ENCODE measurements around the gene FAM168A. TPM values are rescaled to one million over a fixed set of nuclear protein-coding genes. Genes with fewer than 3 reads are reported as not detected.
A peak's percentile ranks its signal among the peaks of the same experiment; 100 is the strongest.

The FAM168A gene
- total RNA-seq, 1 experiment from 2014 or later = 12.9 TPM

GRCh38 chr11:73372375-73372993, 225.4 kb downstream of the FAM168A start:
- H3K9me2 ChIP-seq (replicated peaks; ENCODE audit: insufficient read depth, low read length) = no peaks in the 10 kb centered on the region
- peak; percentile 68 for DNase-seq
- no peak overlapping the region for H3K4me3 ChIP-seq (ENCODE audit: low read length)
- no peak overlapping the region for H3K27ac ChIP-seq (ENCODE audit: low read length)
- no peak overlapping the region for H2AFZ ChIP-seq (ENCODE audit: low read length)
- H3K79me2 ChIP-seq (ENCODE audit: low read length) = peaks cover 12% of the 10 kb centered on the region
- H3K4me1 ChIP-seq (ENCODE audit: low read length) = peaks cover 13% of the 10 kb centered on the region
- peaks cover 5% of the 10 kb centered on the region for H4K20me1 ChIP-seq (ENCODE audit: insufficient read depth, low read depth, low read length)
- H3K36me3 ChIP-seq (ENCODE audit: insufficient read depth, low read length) = no peaks in the 10 kb centered on the region
- H3K4me2 ChIP-seq (ENCODE audit: low read depth, low read length, poor library complexity, severe bottlenecking) = no peak overlapping the region
- H3K27me3 ChIP-seq (ENCODE audit: low read length) = no peaks in the 10 kb centered on the region
- no peaks in the 10 kb centered on the region for H3K9me3 ChIP-seq (ENCODE audit: low read length)
- no peak overlapping the region for H3K9ac ChIP-seq (ENCODE audit: low read length)

- H2AFZ ChIP-seq (ENCODE audit: low read length) = no peak overlapping the region
- H3K9ac ChIP-seq (ENCODE audit: low read length) = no peak overlapping the region
- no peaks in the 10 kb centered on the region for H3K9me2 ChIP-seq (replicated peaks; ENCODE audit: insufficient read depth, low read length)
- H3K36me3 ChIP-seq (ENCODE audit: insufficient read depth, low read length) = no peaks in the 10 kb centered on the region
- DNase-seq = no peak
- no peaks in the 10 kb centered on the region for H3K79me2 ChIP-seq (ENCODE audit: low read length)
- H3K4me2 ChIP-seq (ENCODE audit: low read depth, low read length, poor library complexity, severe bottlenecking) = no peak overlapping the region
- H3K4me3 ChIP-seq (ENCODE audit: low read length) = no peak overlapping the region
- no peaks in the 10 kb centered on the region for H3K9me3 ChIP-seq (ENCODE audit: low read length)
- no peak overlapping the region for H3K27ac ChIP-seq (ENCODE audit: low read length)
- H3K4me1 ChIP-seq (ENCODE audit: low read length) = peaks cover 12% of the 10 kb centered on the region
- H4K20me1 ChIP-seq (ENCODE audit: insufficient read depth, low read depth, low read length) = no peaks in the 10 kb centered on the region
- no peaks in the 10 kb centered on the region for H3K27me3 ChIP-seq (ENCODE audit: low read length)
Observed at GRCh38 chr11:73367482-73368024, 230.4 kb downstream of the FAM168A start.

- Histone ChIP-seq H2AFZ (ENCODE audit: low read length) (no peak overlapping the region), H3K9me3 (ENCODE audit: low read length) (no peaks in the 10 kb centered on the region)
- DNase-seq = no peak
Observed at GRCh38 chr11:73366953-73367352, 231.0 kb downstream of the FAM168A start.

GRCh38 chr11:73366265-73366610, 231.7 kb downstream of the FAM168A start:
- peak overlapping the region; percentile 38; the same call in 1 of the 2 replicates for H2AFZ ChIP-seq (ENCODE audit: low read length)
- H3K4me1 ChIP-seq (ENCODE audit: low read length) = peaks cover 8% of the 10 kb centered on the region
- no peaks in the 10 kb centered on the region for H3K27me3 ChIP-seq (ENCODE audit: low read length)
- H3K4me2 ChIP-seq (ENCODE audit: low read depth, low read length, poor library complexity, severe bottlenecking) = peak overlapping the region; percentile 27
- H3K79me2 ChIP-seq (ENCODE audit: low read length) = no peaks in the 10 kb centered on the region
- no peaks in the 10 kb centered on the region for H4K20me1 ChIP-seq (ENCODE audit: insufficient read depth, low read depth, low read length)
- H3K36me3 ChIP-seq (ENCODE audit: insufficient read depth, low read length) = no peaks in the 10 kb centered on the region
- H3K9me3 ChIP-seq (ENCODE audit: low read length) = no peaks in the 10 kb centered on the region
- no peak overlapping the region for H3K27ac ChIP-seq (ENCODE audit: low read length)
- H3K9me2 ChIP-seq (replicated peaks; ENCODE audit: insufficient read depth, low read length) = no peaks in the 10 kb centered on the region
- H3K4me3 ChIP-seq (ENCODE audit: low read length) = no peak overlapping the region
- no peak for DNase-seq
- no peak overlapping the region for H3K9ac ChIP-seq (ENCODE audit: low read length)

More at GRCh38 chr11:73366953-73367352, 231.0 kb downstream of the FAM168A start:
- Histone ChIP-seq H4K20me1 (ENCODE audit: insufficient read depth, low read depth, low read length) (no peaks in the 10 kb centered on the region), H3K4me1 (ENCODE audit: low read length) (peaks cover 8% of the 10 kb centered on the region), H3K27me3 (ENCODE audit: low read length) (no peaks in the 10 kb centered on the region), H3K9ac (ENCODE audit: low read length) (no peak overlapping the region), H3K4me2 (ENCODE audit: low read depth, low read length, poor library complexity, severe bottlenecking) (no peak overlapping the region), H3K36me3 (ENCODE audit: insufficient read depth, low read length) (no peaks in the 10 kb centered on the region), H3K79me2 (ENCODE audit: low read length) (no peaks in the 10 kb centered on the region), H3K4me3 (ENCODE audit: low read length) (no peak overlapping the region), H3K27ac (ENCODE audit: low read length) (no peak overlapping the region), H3K9me2 (replicated peaks; ENCODE audit: insufficient read depth, low read length) (no peaks in the 10 kb centered on the region)

GRCh38 chr11:73365352-73366264, 232.3 kb downstream of the FAM168A start:
- Histone ChIP-seq H3K9me3 (ENCODE audit: low read length) (no peaks in the 10 kb centered on the region), H3K4me2 (ENCODE audit: low read depth, low read length, poor library complexity, severe bottlenecking) (peak overlapping the region; percentile 27), H3K4me3 (ENCODE audit: low read length) (no peak overlapping the region), H3K9ac (ENCODE audit: low read length) (no peak overlapping the region), H4K20me1 (ENCODE audit: insufficient read depth, low read depth, low read length) (no peaks in the 10 kb centered on the region), H3K4me1 (ENCODE audit: low read length) (peaks cover 8% of the 10 kb centered on the region), H3K36me3 (ENCODE audit: insufficient read depth, low read length) (no peaks in the 10 kb centered on the region), H3K27ac (ENCODE audit: low read length) (no peak overlapping the region), H3K27me3 (ENCODE audit: low read length) (no peaks in the 10 kb centered on the region), H2AFZ (ENCODE audit: low read length) (0 out of 2 replicates have a peak overlapping the region, but pooled peaks have one; percentile 43), H3K79me2 (ENCODE audit: low read length) (no peaks in the 10 kb centered on the region), H3K9me2 (replicated peaks; ENCODE audit: insufficient read depth, low read length) (no peaks in the 10 kb centered on the region)
- no peak for DNase-seq

- Histone ChIP-seq H3K9me3 (ENCODE audit: low read length) (no peaks in the 10 kb centered on the region), H3K4me2 (ENCODE audit: low read depth, low read length, poor library complexity, severe bottlenecking) (no peak overlapping the region), H3K9ac (ENCODE audit: low read length) (no peak overlapping the region), H3K9me2 (replicated peaks; ENCODE audit: insufficient read depth, low read length) (no peaks in the 10 kb centered on the region), H3K27me3 (ENCODE audit: low read length) (no peaks in the 10 kb centered on the region), H3K4me1 (ENCODE audit: low read length) (peaks cover 8% of the 10 kb centered on the region), H4K20me1 (ENCODE audit: insufficient read depth, low read depth, low read length) (no peaks in the 10 kb centered on the region), H2AFZ (ENCODE audit: low read length) (no peak overlapping the region), H3K4me3 (ENCODE audit: low read length) (no peak overlapping the region), H3K79me2 (ENCODE audit: low read length) (no peaks in the 10 kb centered on the region), H3K36me3 (ENCODE audit: insufficient read depth, low read length) (no peaks in the 10 kb centered on the region), H3K27ac (ENCODE audit: low read length) (no peak overlapping the region)
- DNase-seq = no peak
Observed at GRCh38 chr11:73363147-73363546, 234.8 kb downstream of the FAM168A start.

- Histone ChIP-seq H3K36me3 (ENCODE audit: insufficient read depth, low read length) (no peaks in the 10 kb centered on the region), H3K9me2 (replicated peaks; ENCODE audit: insufficient read depth, low read length) (no peaks in the 10 kb centered on the region), H3K4me1 (ENCODE audit: low read length) (peaks cover 8% of the 10 kb centered on the region), H3K27me3 (ENCODE audit: low read length) (no peaks in the 10 kb centered on the region), H3K79me2 (ENCODE audit: low read length) (no peaks in the 10 kb centered on the region), H3K27ac (ENCODE audit: low read length) (no peak overlapping the region), H3K4me2 (ENCODE audit: low read depth, low read length, poor library complexity, severe bottlenecking) (no peak overlapping the region), H2AFZ (ENCODE audit: low read length) (no peak overlapping the region), H3K9ac (ENCODE audit: low read length) (no peak overlapping the region), H3K4me3 (ENCODE audit: low read length) (no peak overlapping the region), H3K9me3 (ENCODE audit: low read length) (no peaks in the 10 kb centered on the region), H4K20me1 (ENCODE audit: insufficient read depth, low read depth, low read length) (no peaks in the 10 kb centered on the region)
- DNase-seq = peak; percentile 66
Observed at GRCh38 chr11:73361953-73362776, 235.7 kb downstream of the FAM168A start.

Measured in Karpas-422 (cell line).